H1 (cell line): ENCODE data around the gene RAD51B. TPM values are rescaled to one million over a fixed set of nuclear protein-coding genes. Genes with fewer than 3 reads are reported as not detected.
"Not testable (repeated sequence)": the region's sequence is repeated elsewhere in the genome, so short reads cannot be mapped to it uniquely, and the experiment has no call there.

ENCODE experiments used
- CTCF ChIA-PET: fragments of 300-600 bp; sonication (Branson Sonifier 250); formaldehyde crosslinking; loops from one replicate; lab custom pipeline; 2021; ENCODE audit not compliant: partially characterized antibody; lab: Charles Lee
- POLR2A ChIA-PET: fragments of 300-600 bp; sonication (Branson Sonifier 250); formaldehyde crosslinking; loops from one replicate; lab custom pipeline; 2021; ENCODE audit warnings: inconsistent platforms; ENCODE audit not compliant: partially characterized antibody; lab: Charles Lee
- DNase-seq, 2 experiments: peaks; one replicate each; pipeline versions ENCODE4 v3.0.0 to v3.0.0-alpha.2; 2010 to 2022; ENCODE audit warnings: low spot score in 2 of 2, low read depth in 1 of 2, mixed read lengths in 1 of 2
- FAIRE-seq: peaks from 2 replicates; lab custom pipeline; 2011; peaks lifted over from hg19 to GRCh38; lab: Jason Lieb, UNC
- H2AFZ ChIP-seq: 2 replicates; pipeline ENCODE4 v1.8.1; 2012; ENCODE audit warnings: low read length, inconsistent platforms
- H2AK5ac ChIP-seq: 2 replicates; pipeline ENCODE4 v1.6.1; 2013; ENCODE audit warnings: low read depth, low read length
- H2BK120ac ChIP-seq: replicated peaks from 2 replicates; pipeline ENCODE3; 2013; ENCODE audit warnings: low read depth, low read length, inconsistent platforms
- H2BK12ac ChIP-seq: 2 replicates; pipeline ENCODE4 v1.6.1; 2013; ENCODE audit warnings: low read depth, low read length
- H2BK15ac ChIP-seq: 2 replicates; pipeline ENCODE4 v1.6.1; 2013; ENCODE audit warnings: low read length
- H2BK20ac ChIP-seq: 2 replicates; pipeline ENCODE4 v1.6.1; 2013; ENCODE audit warnings: low read length
- H2BK5ac ChIP-seq: 2 replicates; pipeline ENCODE4 v1.6.1; 2013; ENCODE audit warnings: low read depth, low read length
- H3K14ac ChIP-seq: 2 replicates; pipeline ENCODE4 v1.6.1; 2013; ENCODE audit warnings: inconsistent platforms; ENCODE audit not compliant: insufficient read length
- H3K18ac ChIP-seq: 2 replicates; pipeline ENCODE4 v1.6.1; 2013; ENCODE audit warnings: low read length; ENCODE audit errors: extremely low read depth
- H3K23ac ChIP-seq: 2 replicates; pipeline ENCODE4 v1.6.1; 2013; ENCODE audit warnings: inconsistent platforms; ENCODE audit not compliant: insufficient read length
- H3K23me2 ChIP-seq: 2 replicates; pipeline ENCODE4 v1.6.1; 2013; ENCODE audit warnings: low read depth, low read length
- H3K27ac ChIP-seq: 2 replicates; pipeline ENCODE4 v1.6.1; 2011; ENCODE audit warnings: low read depth, low read length, inconsistent platforms
- H3K27me3 ChIP-seq, 4 experiments: replicated peaks in 1 of 4; 1 replicate in 1 of 4; 2 replicates in 3 of 4; pipeline versions ENCODE4 v1.6.1 to v1.8.1; 2011 to 2013; ENCODE audit warnings: low read length in 3 of 4, mild to moderate bottlenecking in 3 of 4, inconsistent platforms in 2 of 4, mixed read lengths in 2 of 4, moderate library complexity in 1 of 4; ENCODE audit not compliant: control insufficient read depth in 3 of 4, insufficient read depth in 3 of 4; ENCODE audit errors: extremely low read depth in 1 of 4
- H3K36me3 ChIP-seq, 4 experiments: 2 replicates each; pipeline versions ENCODE4 v1.6.1 to v1.8.1; 2011 to 2013; ENCODE audit warnings: mild to moderate bottlenecking in 4 of 4, low read length in 3 of 4, moderate library complexity in 2 of 4, control low read depth in 1 of 4, inconsistent platforms in 1 of 4; ENCODE audit not compliant: insufficient read depth in 4 of 4, control insufficient read depth in 2 of 4
- H3K4ac ChIP-seq: replicated peaks from 2 replicates; pipeline ENCODE3; 2013; ENCODE audit warnings: low read length, low read depth, mixed read lengths, inconsistent platforms; ENCODE audit not compliant: insufficient read length
- H3K4me1 ChIP-seq, 4 experiments: replicated peaks in 1 of 4; 1 replicate in 1 of 4; 2 replicates in 3 of 4; pipeline versions ENCODE4 v1.6.1 to v1.8.1; 2011 to 2013; ENCODE audit warnings: low read length in 3 of 4, inconsistent platforms in 2 of 4, mixed read lengths in 1 of 4; ENCODE audit not compliant: insufficient read depth in 4 of 4, control insufficient read depth in 3 of 4
- H3K4me2 ChIP-seq, 2 experiments: 2 replicates each; pipeline versions ENCODE4 v1.6.1 to v1.8.1; 2011 to 2013; ENCODE audit warnings: low read depth in 2 of 2, low read length in 2 of 2, control low read depth in 1 of 2, inconsistent platforms in 1 of 2, mild to moderate bottlenecking in 1 of 2; ENCODE audit not compliant: insufficient read depth in 1 of 2
- H3K4me3 ChIP-seq, 4 experiments: fragments of 200-600, 300-600 bp in 1 of 4; sonication (generic), shearing (Covaris generic), sonication (Bioruptor Twin) in 1 of 4; 2 replicates each; pipeline versions ENCODE4 v1.5.1 to v1.8.1; 2011 to 2016; ENCODE audit warnings: low read length in 4 of 4, low read depth in 3 of 4, control low read depth in 2 of 4, inconsistent platforms in 2 of 4, mild to moderate bottlenecking in 2 of 4, mixed read lengths in 1 of 4, moderate library complexity in 1 of 4; ENCODE audit not compliant: insufficient read depth in 2 of 4; ENCODE audit errors: extremely low read depth in 1 of 4
- H3K56ac ChIP-seq: replicated peaks from 2 replicates; pipeline ENCODE3; 2013; ENCODE audit warnings: low read depth, mild to moderate bottlenecking, mixed read lengths, low read length, inconsistent platforms; ENCODE audit not compliant: insufficient read length
- H3K79me1 ChIP-seq: 2 replicates; pipeline ENCODE4 v1.6.1; 2013; ENCODE audit warnings: low read depth, low read length, control low read depth
- H3K79me2 ChIP-seq, 2 experiments: 2 replicates each; pipeline versions ENCODE4 v1.6.1 to v1.8.1; 2012 to 2013; ENCODE audit warnings: low read length in 2 of 2, mild to moderate bottlenecking in 2 of 2, inconsistent platforms in 1 of 2; ENCODE audit not compliant: insufficient read depth in 2 of 2, control insufficient read depth in 1 of 2
- H3K9ac ChIP-seq, 4 experiments: replicated peaks in 1 of 4; 1 replicate in 1 of 4; 2 replicates in 3 of 4; pipeline versions ENCODE4 v1.6.1 to v1.8.1; 2011 to 2013; ENCODE audit warnings: low read depth in 3 of 4, low read length in 3 of 4, control low read depth in 2 of 4, mild to moderate bottlenecking in 2 of 4, moderate library complexity in 2 of 4, inconsistent platforms in 1 of 4; ENCODE audit errors: extremely low read depth in 1 of 4
- H3K9me3 ChIP-seq, 2 experiments: 2 replicates each; pipeline versions ENCODE4 v1.6.1 to v1.8.1; 2012 to 2013; ENCODE audit warnings: mild to moderate bottlenecking in 2 of 2, moderate library complexity in 2 of 2, control low read depth in 1 of 2, inconsistent platforms in 1 of 2, low read depth in 1 of 2, low read length in 1 of 2, mixed read lengths in 1 of 2; ENCODE audit not compliant: insufficient read depth in 2 of 2
- H4K20me1 ChIP-seq, 2 experiments: replicated peaks in 1 of 2; 2 replicates each; pipeline versions ENCODE3 to v1.8.1; 2011 to 2013; ENCODE audit warnings: inconsistent platforms in 2 of 2, low read length in 2 of 2, mild to moderate bottlenecking in 1 of 2; ENCODE audit not compliant: insufficient read depth in 2 of 2, control insufficient read depth in 1 of 2
- H4K5ac ChIP-seq: 2 replicates; pipeline ENCODE4 v1.6.1; 2013; ENCODE audit warnings: low read length, low read depth, mixed read lengths, inconsistent platforms; ENCODE audit not compliant: insufficient read length
- H4K8ac ChIP-seq: 2 replicates; pipeline ENCODE4 v1.8.0; 2013; ENCODE audit warnings: mild to moderate bottlenecking, moderate library complexity, low read length, inconsistent platforms; ENCODE audit not compliant: insufficient read depth; ENCODE audit errors: extremely low read depth
- H4K91ac ChIP-seq: replicated peaks from 2 replicates; pipeline ENCODE3; 2013; ENCODE audit warnings: low read length, mixed read lengths, inconsistent platforms; ENCODE audit not compliant: insufficient read length
- KDM1A ChIP-seq: fragments of 200-600, 300-600 bp; sonication (generic); IDR thresholded peaks from 2 replicates; pipeline ENCODE4 v1.7.1; 2016; ENCODE audit warnings: mild to moderate bottlenecking, low read length, borderline replicate concordance
- SP1 ChIP-seq: IDR thresholded peaks from 2 replicates; pipeline ENCODE4 v1.6.1; 2011; ENCODE audit warnings: low read depth, low read length
- SP4 ChIP-seq: IDR thresholded peaks from 2 replicates; pipeline ENCODE4 v1.6.1; 2012; ENCODE audit warnings: low read length, inconsistent platforms
- WGBS, 2 experiments: shearing (Covaris generic) in 1 of 2; methylation state at CpG; one replicate each; pipeline versions ENCODE4 v1.1.6 to v1.1.7; 2013 to 2015; ENCODE audit warnings: low lambda C conversion rate in 2 of 2, mixed read lengths in 2 of 2, inconsistent platforms in 1 of 2, low coverage in 1 of 2, missing lambda C conversion rate in 1 of 2; ENCODE audit not compliant: insufficient replicate concordance in 2 of 2, insufficient coverage in 1 of 2, insufficient read length in 1 of 2; ENCODE audit errors: extremely low coverage in 1 of 2, missing lambda C conversion rate in 1 of 2; 5-methylcytosine and 5-hydroxymethylcytosine counted together
- polyA plus RNA-seq, 7 experiments: library from polyadenylated mRNA; depleted of rRNA in 3 of 7; stranded (reverse) in 5 of 7; unstranded in 2 of 7; fragments of >200 nt in 5 of 7; fragments of 200-250 nt in 2 of 7; gene quantifications; 1 replicate in 5 of 7; 2 replicates in 1 of 7; 4 replicates in 1 of 7; pipeline versions ENCODE4 v1.2.1 to v1.2.3, GENCODE V29; 2011 to 2013; ENCODE audit warnings: missing spikeins in 2 of 7, mixed read lengths in 2 of 7
- total RNA-seq: library from RNA; stranded (reverse); fragmentation: NEBNext Ultra II Directional; extraction: Animal tissue kit (Norgen Biotek cat#: 25700); gene quantifications from 2 replicates; pipeline ENCODE4 v1.2.1, GENCODE V29; 2021

The RAD51B gene
- total and polyA plus RNA-seq, 2 of the 8 experiments (the other 6 are each of a cell fraction or from before 2014, with no cell fraction given) = 3.9 to 14.9 TPM

DNA sequence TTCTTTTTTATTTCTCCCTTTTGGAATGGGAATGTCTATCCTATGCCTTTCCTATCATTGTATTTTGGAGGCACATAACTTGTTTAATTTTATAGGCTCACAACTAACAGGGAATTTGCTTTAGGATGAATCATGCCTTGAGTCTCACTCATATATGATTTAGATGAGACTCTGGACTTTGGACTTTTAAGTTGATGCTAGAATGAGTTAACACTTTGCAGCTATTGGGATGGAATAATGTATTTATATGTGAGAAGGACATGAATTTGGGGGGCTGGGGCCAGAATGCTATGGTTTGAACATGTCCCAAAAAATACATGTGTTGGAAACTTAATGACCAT is 607.9 kb downstream of the RAD51B start:
- FAIRE-seq (no peak), DNase-seq (no peak)
- H3K79me1 ChIP-seq = no peaks in the 10 kb centered on the region
- no peak overlapping the region for H4K5ac ChIP-seq
- H2BK120ac ChIP-seq = no peak overlapping the region
- H3K9ac ChIP-seq = no peak overlapping the region
- H4K91ac ChIP-seq = no peak overlapping the region
- no peak overlapping the region for H3K27ac ChIP-seq
- no peak overlapping the region for H3K18ac ChIP-seq
- no peaks in the 10 kb centered on the region for H4K20me1 ChIP-seq
- H2BK15ac ChIP-seq = no peak overlapping the region
- no peaks in the 10 kb centered on the region for H3K79me2 ChIP-seq
- no peak overlapping the region for H3K56ac ChIP-seq
- CTCF ChIA-PET = no interaction called here
- H2AK5ac ChIP-seq = no peak overlapping the region
- no peaks in the 10 kb centered on the region for H3K9me3 ChIP-seq
- no peaks in the 10 kb centered on the region for H3K23me2 ChIP-seq
- H3K23ac ChIP-seq = no peak overlapping the region
- H3K27me3 ChIP-seq = no peaks in the 10 kb centered on the region
- peaks cover 0 to 4% (median 0%) of the 10 kb centered on the region in 4 experiments; a peak in 1 of 7 replicates for H3K4me1 ChIP-seq
- H4K8ac ChIP-seq = no peak overlapping the region
- no peak overlapping the region for H2BK5ac ChIP-seq
- no peak overlapping the region for H3K4me3 ChIP-seq
- TF ChIP-seq KDM1A (no peak), SP4 (no peak), SP1 (no peak)
- H3K4ac ChIP-seq = no peak overlapping the region
- no peak overlapping the region for H3K4me2 ChIP-seq
- H2BK20ac ChIP-seq = no peak overlapping the region
- H2AFZ ChIP-seq = no peak overlapping the region
- no peaks in the 10 kb centered on the region for H3K36me3 ChIP-seq
- POLR2A ChIA-PET = no interaction called here
- H3K14ac ChIP-seq = no peak overlapping the region
- H2BK12ac ChIP-seq = no peak overlapping the region

DNA sequence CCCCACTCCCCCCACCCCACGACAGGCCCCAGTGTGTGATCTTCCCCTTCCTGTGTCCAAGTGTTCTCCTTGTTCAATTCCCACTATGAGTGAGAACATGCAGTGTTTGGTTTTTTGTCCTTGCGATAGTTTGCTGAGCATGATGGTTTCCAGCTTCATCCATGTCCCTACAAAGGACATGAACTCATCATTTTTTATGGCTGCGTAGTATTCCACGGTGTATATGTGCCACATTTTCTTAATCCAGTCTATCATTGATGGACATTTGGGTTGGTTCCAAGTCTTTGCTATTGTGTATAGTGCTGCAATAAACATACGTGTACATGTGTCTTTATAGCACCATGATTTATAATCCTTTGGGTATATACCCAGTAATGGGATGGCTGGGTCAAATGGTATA is 609.3 kb downstream of the RAD51B start:
- H4K91ac ChIP-seq, FAIRE-seq, H2BK20ac ChIP-seq, H3K4me1 ChIP-seq, H3K23ac ChIP-seq, H3K27me3 ChIP-seq, POLR2A ChIA-PET, H3K4me3 ChIP-seq, H4K8ac ChIP-seq, H3K79me1 ChIP-seq, DNase-seq, H3K36me3 ChIP-seq, H2AK5ac ChIP-seq, H2BK120ac ChIP-seq, H3K27ac ChIP-seq, H3K4ac ChIP-seq, H2AFZ ChIP-seq, H3K79me2 ChIP-seq, H2BK12ac ChIP-seq, H3K9ac ChIP-seq, H3K4me2 ChIP-seq, H3K14ac ChIP-seq, H3K18ac ChIP-seq, H3K56ac ChIP-seq, H4K5ac ChIP-seq, H3K23me2 ChIP-seq, H3K9me3 ChIP-seq, H2BK5ac ChIP-seq, H4K20me1 ChIP-seq, H2BK15ac ChIP-seq: not testable (repeated sequence)
- WGBS, 2 experiments = 98% methylated on average over 5 of the region's 5 CpGs; no CpG with 5 or more reads in 1 of the 2 experiments
- CTCF ChIA-PET = interaction anchor here (0.6 kb wide), 1 partner anchor 372 kb away, joined by 4 read pairs; no protein-coding TSS in a partner anchor
